Common myeloid progenitor, CD34-positive (primary cell): ENCODE results near the gene FGF21.
A peak's percentile ranks its signal among the peaks of the same experiment; 100 is the strongest.

Experiments used
- CTCF ChIA-PET: fragments of 350-600 bp; sonication (Branson Sonifier 250); formaldehyde crosslinking; loops from one replicate; lab custom pipeline; 2021; ENCODE audit warnings: antibody characterized with exemption; lab: Charles Lee
- POLR2A ChIA-PET: fragments of 350-600 bp; sonication (Branson Sonifier 250); formaldehyde crosslinking; loops from one replicate; lab custom pipeline; 2021; ENCODE audit warnings: antibody characterized with exemption; lab: Charles Lee
- DNase-seq, 3 donors: peaks; one replicate each; pipeline versions ENCODE4 v3.0.0 to v3.0.0-alpha.2; 2013
- H3K27ac ChIP-seq, 2 experiments: 1 replicate in 1 of 2; 2 replicates in 1 of 2; pipeline ENCODE4 v1.7.0; 2013; ENCODE audit warnings: inconsistent platforms in 2 of 2, low read length in 2 of 2, mild to moderate bottlenecking in 2 of 2, low read depth in 1 of 2, moderate library complexity in 1 of 2; ENCODE audit not compliant: severe bottlenecking in 2 of 2, insufficient read depth in 1 of 2, poor library complexity in 1 of 2
- H3K27me3 ChIP-seq, 5 experiments: replicated peaks in 2 of 5; 1 replicate in 3 of 5; 2 replicates in 2 of 5; pipeline versions ENCODE4 v1.6.1 to v1.7.0; 2013; ENCODE audit warnings: low read length in 4 of 5, mild to moderate bottlenecking in 2 of 5, moderate library complexity in 2 of 5, inconsistent platforms in 1 of 5; ENCODE audit not compliant: insufficient read depth in 5 of 5, control insufficient read depth in 4 of 5
- H3K36me3 ChIP-seq, 4 experiments: 1 replicate in 2 of 4; 2 replicates in 2 of 4; pipeline versions ENCODE4 v1.6.1 to v1.7.0; 2013; ENCODE audit warnings: low read length in 3 of 4, control low read depth in 1 of 4, mild to moderate bottlenecking in 1 of 4; ENCODE audit not compliant: control insufficient read depth in 4 of 4, insufficient read depth in 4 of 4
- H3K4me1 ChIP-seq, 4 experiments: 1 replicate in 3 of 4; 2 replicates in 1 of 4; pipeline versions ENCODE4 v1.6.1 to v1.7.1; 2013; ENCODE audit warnings: low read length in 3 of 4, mild to moderate bottlenecking in 3 of 4, control low read depth in 1 of 4, inconsistent platforms in 1 of 4, moderate library complexity in 1 of 4; ENCODE audit not compliant: control insufficient read depth in 4 of 4, insufficient read depth in 4 of 4; ENCODE audit errors: control extremely low read depth in 1 of 4
- H3K4me3 ChIP-seq, 7 experiments: 1 replicate in 4 of 7; 2 replicates in 3 of 7; pipeline versions ENCODE4 v1.5.1 to v1.7.0; 2013; ENCODE audit warnings: mild to moderate bottlenecking in 7 of 7, low read length in 6 of 7, moderate library complexity in 6 of 7, inconsistent platforms in 2 of 7, low read depth in 2 of 7, control low read depth in 1 of 7; ENCODE audit not compliant: insufficient read depth in 4 of 7, control insufficient read depth in 1 of 7; ENCODE audit errors: extremely low read depth in 1 of 7
- H3K9me3 ChIP-seq, 5 experiments: 1 replicate in 4 of 5; 2 replicates in 1 of 5; pipeline versions ENCODE4 v1.6.1 to v1.7.1; 2013; ENCODE audit warnings: low read length in 4 of 5, mild to moderate bottlenecking in 2 of 5, inconsistent platforms in 1 of 5, low read depth in 1 of 5, moderate library complexity in 1 of 5; ENCODE audit not compliant: control insufficient read depth in 4 of 5, insufficient read depth in 2 of 5; ENCODE audit errors: control extremely low read depth in 1 of 5
- WGBS: methylation state at CpG from one replicate; pipeline ENCODE4 v1.1.5; 2013; ENCODE audit not compliant: insufficient coverage; 5-methylcytosine and 5-hydroxymethylcytosine counted together

Gene FGF21

GRCh38 chr19:48752496-48753365 lies 2.6 kb upstream of the FGF21 start, which contains the start of gene FUT1:
Gene FUT1, minus strand, starts transcription at chr19:48752641. Its CDS starts 1,360 bp downstream, at chr19:48751281.
- H3K36me3 ChIP-seq = peaks cover 0 to 6% (median 2%) of the 10 kb centered on the region in 4 experiments
- no peaks in the 10 kb centered on the region for H3K9me3 ChIP-seq
- peaks cover 0 to 25% (median 20%) of the 10 kb centered on the region in 4 experiments for H3K4me1 ChIP-seq
- H3K27ac ChIP-seq = no peak within 1 kb of the TSS
- H3K27me3 ChIP-seq = peaks cover 0 to 22% (median 11%) of the 10 kb centered on the region in 5 experiments
- POLR2A ChIA-PET = no interaction called here
- peak in 1 of 3 donors; percentile 46 for DNase-seq
- peak within 1 kb of the TSS; percentile 9 to 81 (median 55) for H3K4me3 ChIP-seq
- WGBS = 1% methylated on average over 52 of the region's 73 CpGs
- CTCF ChIA-PET = interaction anchor here (1.0 kb wide), 1 partner anchor 89 kb away, joined by 3 read pairs; no protein-coding TSS in a partner anchor

- POLR2A ChIA-PET = no interaction called here
- Histone ChIP-seq H3K9me3 (no peaks in the 10 kb centered on the region), H3K4me3 (no peak overlapping the region), H3K36me3 (no peaks in the 10 kb centered on the region), H3K4me1 (peaks cover 0 to 30% (median 23%) of the 10 kb centered on the region in 4 experiments), H3K27me3 (peaks cover 0 to 22% (median 7%) of the 10 kb centered on the region in 5 experiments), H3K27ac (no peak overlapping the region)
- WGBS = 100% methylated on average over 4 of the region's 5 CpGs
- no peak for DNase-seq
- CTCF ChIA-PET = no interaction called here
Measured at GRCh38 chr19:48755787-48756186, 463 bp downstream of the FGF21 start.

- H3K4me1 ChIP-seq = peaks cover 0 to 30% (median 23%) of the 10 kb centered on the region in 4 experiments
- no peak overlapping the region for H3K4me3 ChIP-seq
- no peaks in the 10 kb centered on the region for H3K36me3 ChIP-seq
- POLR2A ChIA-PET = no interaction called here
- peaks cover 0 to 22% (median 7%) of the 10 kb centered on the region in 5 experiments for H3K27me3 ChIP-seq
- 98% methylated on average over 8 of the region's 11 CpGs for WGBS
- no peak for DNase-seq
- CTCF ChIA-PET = no interaction called here
- no peak overlapping the region for H3K27ac ChIP-seq
- H3K9me3 ChIP-seq = no peaks in the 10 kb centered on the region
Measured at GRCh38 chr19:48756212-48756611, 888 bp downstream of the FGF21 start.

DNA sequence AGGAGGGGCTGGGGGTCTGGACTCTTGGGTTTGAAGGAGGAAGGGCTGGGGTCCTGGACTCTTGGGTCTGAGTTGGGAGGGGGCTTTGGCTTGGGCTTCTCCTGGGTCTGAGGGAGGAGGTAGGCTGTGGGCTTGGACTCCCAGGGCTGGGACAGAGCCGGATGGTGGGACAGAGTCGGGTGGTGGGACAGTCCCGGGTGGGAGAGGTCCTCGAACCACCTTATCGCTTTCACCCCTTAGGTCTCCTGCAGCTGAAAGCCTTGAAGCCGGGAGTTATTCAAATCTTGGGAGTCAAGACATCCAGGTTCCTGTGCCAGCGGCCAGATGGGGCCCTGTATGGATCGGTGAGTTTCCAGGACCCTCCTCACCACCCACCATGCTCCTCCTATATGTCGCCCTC lies 1.4 kb downstream of the FGF21 start:
- Histone ChIP-seq H3K4me1 (peaks cover 0 to 26% (median 21%) of the 10 kb centered on the region in 4 experiments), H3K9me3 (no peaks in the 10 kb centered on the region), H3K36me3 (no peaks in the 10 kb centered on the region), H3K4me3 (no peak overlapping the region), H3K27me3 (peaks cover 0 to 22% (median 7%) of the 10 kb centered on the region in 5 experiments), H3K27ac (no peak overlapping the region)
- POLR2A ChIA-PET = no interaction called here
- CTCF ChIA-PET = no interaction called here
- DNase-seq = no peak
- 88% methylated on average over 9 of the region's 9 CpGs for WGBS

DNA sequence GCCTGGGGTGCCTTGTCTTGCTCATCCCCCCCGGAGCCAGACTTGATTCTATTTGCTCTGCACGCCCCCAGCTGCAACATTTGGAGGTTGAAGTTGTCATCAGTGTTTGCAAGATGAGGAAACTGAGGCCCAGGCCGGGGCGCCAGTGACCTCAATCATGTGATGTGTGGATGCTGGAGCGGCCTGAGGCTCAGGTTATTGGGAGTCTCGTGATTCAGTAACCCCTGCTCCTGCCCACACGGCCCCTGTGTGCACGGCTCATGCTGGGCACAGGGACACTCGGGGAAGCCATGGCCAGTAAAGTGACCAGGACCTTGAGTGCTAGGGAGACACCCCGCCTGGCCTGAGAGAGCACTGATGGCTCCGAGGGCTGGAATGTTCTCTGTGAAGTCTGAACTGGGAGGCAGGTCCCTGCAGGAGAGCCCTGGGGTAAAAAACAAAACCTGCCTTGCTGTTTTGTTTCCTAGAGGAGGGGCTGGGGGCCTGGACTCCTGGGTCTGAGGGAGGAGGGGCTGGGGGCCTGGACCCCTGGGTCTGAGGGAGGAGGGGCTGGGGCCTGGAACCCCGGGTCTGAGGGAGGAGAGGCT lies 1.9 kb downstream of the FGF21 start:
- peaks cover 0 to 21% (median 10%) of the 10 kb centered on the region in 5 experiments for H3K27me3 ChIP-seq
- H3K9me3 ChIP-seq = no peaks in the 10 kb centered on the region
- no peak for DNase-seq
- CTCF ChIA-PET = interaction anchor here (1.4 kb wide), 1 partner anchor 10 kb away, joined by 3 read pairs; no protein-coding TSS in a partner anchor
- H3K4me1 ChIP-seq = peaks cover 0 to 24% (median 17%) of the 10 kb centered on the region in 4 experiments
- 95% methylated on average over 9 of the region's 12 CpGs for WGBS
- no peak overlapping the region for H3K4me3 ChIP-seq
- H3K27ac ChIP-seq = no peak overlapping the region
- POLR2A ChIA-PET = no interaction called here
- no peaks in the 10 kb centered on the region for H3K36me3 ChIP-seq

DNA sequence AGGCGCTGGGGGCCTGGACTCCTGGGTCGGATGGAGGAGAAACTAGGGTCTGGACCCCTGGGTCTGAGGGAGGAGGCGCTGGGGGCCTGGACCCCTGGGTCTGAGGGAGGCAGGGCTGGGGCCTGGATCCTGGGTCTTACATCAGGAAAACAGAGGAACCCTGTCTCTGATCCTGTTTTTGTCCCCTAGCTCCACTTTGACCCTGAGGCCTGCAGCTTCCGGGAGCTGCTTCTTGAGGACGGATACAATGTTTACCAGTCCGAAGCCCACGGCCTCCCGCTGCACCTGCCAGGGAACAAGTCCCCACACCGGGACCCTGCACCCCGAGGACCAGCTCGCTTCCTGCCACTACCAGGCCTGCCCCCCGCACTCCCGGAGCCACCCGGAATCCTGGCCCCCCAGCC lies 2.4 kb downstream of the FGF21 start:
- Histone ChIP-seq H3K9me3 (no peaks in the 10 kb centered on the region), H3K36me3 (no peaks in the 10 kb centered on the region), H3K4me1 (peaks cover 0 to 18% (median 12%) of the 10 kb centered on the region in 4 experiments), H3K27ac (no peak overlapping the region), H3K27me3 (peaks cover 0 to 15% (median 15%) of the 10 kb centered on the region in 5 experiments), H3K4me3 (no peak overlapping the region)
- DNase-seq = no peak
- CTCF ChIA-PET = interaction anchor here (1.1 to 1.4 kb wide), 2 partner anchors 9 to 25 kb away, joined by 3 read pairs; no protein-coding TSS in a partner anchor
- 93% methylated on average over 9 of the region's 14 CpGs for WGBS
- POLR2A ChIA-PET = no interaction called here
